ENCODE data around the gene CYP27B1. TPM values are rescaled to one million over a fixed set of nuclear protein-coding genes. Genes with fewer than 3 reads are reported as not detected.
"Not testable (repeated sequence)": the region's sequence is repeated elsewhere in the genome, so short reads cannot be mapped to it uniquely, and the experiment has no call there.

Gene CYP27B1
- total and polyA plus RNA-seq, 9 of the 15 experiments (the other 6 are each of a cell fraction or from before 2014, with no cell fraction given), result 0.18 to 4.2 (median 1.8) TPM

- peaks cover 15 to 27% of the 10 kb centered on the region in 2 experiments for H3K4me1 ChIP-seq (replicated peaks in 1 of 2; ENCODE audit: control insufficient read depth in 2 of 2, insufficient read depth in 2 of 2, low read length in 2 of 2)
- 100% methylated on average over 1 of the region's 3 CpGs for WGBS (ENCODE audit: insufficient coverage, low coverage, missing lambda C conversion rate)
- no peaks in the 10 kb centered on the region for H3K9me1 ChIP-seq (ENCODE audit: control insufficient read depth, insufficient read depth, low read length)
- no peak for DNase-seq (ENCODE audit: extremely low read depth in 1 of 4, low spot score in 3 of 4)
- in situ Hi-C loops (cut with MboI), result no loop called here
- no peaks in the 10 kb centered on the region for H3K9me3 ChIP-seq (replicated peaks; ENCODE audit: control insufficient read depth, insufficient read depth, low read depth, low read length)
- no peak for ATAC-seq
- H3K27me3 ChIP-seq (ENCODE audit: control insufficient read depth in 2 of 2, insufficient read depth in 2 of 2, low read length in 2 of 2), result no peaks in the 10 kb centered on the region
- H3K4me2 ChIP-seq (ENCODE audit: insufficient read depth, low read length), result no peak overlapping the region
- no peak overlapping the region for H3K27ac ChIP-seq (ENCODE audit: extremely low read depth, low read depth, low read length)
- H3K4me3 ChIP-seq, result no peak overlapping the region
- H3K79me2 ChIP-seq (ENCODE audit: control insufficient read depth, insufficient read depth, low read length), result peaks cover 27% of the 10 kb centered on the region
- POLR2A ChIA-PET, result no interaction called here
- no peak for FAIRE-seq
- intact Hi-C loops (cut with micrococcal nuclease), result no loop called here
- H3K9ac ChIP-seq (ENCODE audit: insufficient read depth in 1 of 2, low read depth in 2 of 2, low read length in 2 of 2), result no peak overlapping the region
- no peaks in the 10 kb centered on the region for H4K20me1 ChIP-seq (replicated peaks; ENCODE audit: control insufficient read depth, insufficient read depth, low read length)
- H2AFZ ChIP-seq (ENCODE audit: low read depth, low read length), result no peak overlapping the region
- H3K36me3 ChIP-seq (ENCODE audit: control insufficient read depth, insufficient read depth, low read length), result peaks cover 23% of the 10 kb centered on the region
- no peak for TF ChIP-seq KAT7 (CRISPR knock-in tag; IDR thresholded peaks at IDR 0.05; ENCODE audit: borderline replicate concordance)
- no peak for TF ChIP-seq SAP30 (IDR thresholded peaks at IDR 0.05; ENCODE audit: borderline replicate concordance, insufficient read depth, low read depth, low read length, poor library complexity, severe bottlenecking)
- no peak for TF ChIP-seq ZNF444 (CRISPR knock-in tag; IDR thresholded peaks at IDR 0.05)
- no peak for TF ChIP-seq BHLHE40 (IDR thresholded peaks at IDR 0.05; ENCODE audit: low read length)
- TF ChIP-seq TEAD1 (CRISPR knock-in tag; IDR thresholded peaks at IDR 0.05), result no peak
- no peak for TF ChIP-seq HCFC1 (IDR thresholded peaks at IDR 0.05; ENCODE audit: low read depth, low read length)
- TF ChIP-seq MCM7 (IDR thresholded peaks at IDR 0.05), result no peak
- no peak for TF ChIP-seq POLR3A (IDR thresholded peaks at IDR 0.05; ENCODE audit: borderline replicate concordance, extremely low read depth, insufficient read depth, insufficient read length)
- no peak for TF ChIP-seq MBD2 (IDR thresholded peaks at IDR 0.05; ENCODE audit: borderline replicate concordance, low read depth)
- no peak for TF ChIP-seq GABPB1 (CRISPR knock-in tag; IDR thresholded peaks at IDR 0.05)
- TF ChIP-seq SNAPC5 (CRISPR knock-in tag; IDR thresholded peaks at IDR 0.05), result no peak
- no peak for TF ChIP-seq CHD2 (IDR thresholded peaks at IDR 0.05; ENCODE audit: low read depth, low read length)
- TF ChIP-seq HOXB6 (CRISPR knock-in tag; IDR thresholded peaks at IDR 0.05; ENCODE audit: borderline replicate concordance), result no peak
- TF ChIP-seq KDM5B (IDR thresholded peaks at IDR 0.05; ENCODE audit: insufficient replicate concordance, low read depth, low read length), result no peak
- TF ChIP-seq ZNF644 (tag; IDR thresholded peaks at IDR 0.05; ENCODE audit: low read depth), result no peak
- no peak for TF ChIP-seq PCBP1 (IDR thresholded peaks at IDR 0.05; ENCODE audit: low read depth, low read length, poor library complexity, severe bottlenecking)
- TF ChIP-seq MEIS2 (IDR thresholded peaks at IDR 0.05; ENCODE audit: partially characterized antibody), result no peak
- TF ChIP-seq MAFK (IDR thresholded peaks at IDR 0.05; ENCODE audit: low read length), result no peak
- CTCF ChIA-PET (ENCODE audit: low intra/inter-chr PET ratio), result no interaction called here
- BruUV-seq (replicated peaks), result no TSS peak
Observed at GRCh38 chr12:57775044-57775443, 8.2 kb upstream of the CYP27B1 start.

GRCh38 chr12:57774634-57775033, 7.8 kb upstream of the CYP27B1 start:
- H3K9me1 ChIP-seq (ENCODE audit: control insufficient read depth, insufficient read depth, low read length); H2AFZ ChIP-seq (ENCODE audit: low read depth, low read length); H3K9ac ChIP-seq (ENCODE audit: insufficient read depth in 1 of 2, low read depth in 2 of 2, low read length in 2 of 2); in situ Hi-C loops (cut with MboI); H3K4me3 ChIP-seq; CTCF ChIA-PET (ENCODE audit: low intra/inter-chr PET ratio); H3K27ac ChIP-seq (ENCODE audit: extremely low read depth, low read depth, low read length); H3K4me2 ChIP-seq (ENCODE audit: insufficient read depth, low read length); DNase-seq (ENCODE audit: extremely low read depth in 1 of 4, low spot score in 3 of 4); intact Hi-C loops (cut with micrococcal nuclease); ATAC-seq; H3K27me3 ChIP-seq (ENCODE audit: control insufficient read depth in 2 of 2, insufficient read depth in 2 of 2, low read length in 2 of 2); H4K20me1 ChIP-seq (replicated peaks; ENCODE audit: control insufficient read depth, insufficient read depth, low read length); BruUV-seq (replicated peaks); FAIRE-seq; H3K9me3 ChIP-seq (replicated peaks; ENCODE audit: control insufficient read depth, insufficient read depth, low read depth, low read length): not testable (repeated sequence)
- peaks cover 27% of the 10 kb centered on the region for H3K79me2 ChIP-seq (ENCODE audit: control insufficient read depth, insufficient read depth, low read length)
- POLR2A ChIA-PET, result interaction anchor here (0.6 kb wide), 1 partner anchor 191 kb away, joined by 3 read pairs; no protein-coding TSS in a partner anchor
- peaks cover 15 to 27% of the 10 kb centered on the region in 2 experiments for H3K4me1 ChIP-seq (replicated peaks in 1 of 2; ENCODE audit: control insufficient read depth in 2 of 2, insufficient read depth in 2 of 2, low read length in 2 of 2)
- WGBS (ENCODE audit: insufficient coverage, low coverage, missing lambda C conversion rate), result 92% methylated on average over 9 of the region's 11 CpGs
- peaks cover 26% of the 10 kb centered on the region for H3K36me3 ChIP-seq (ENCODE audit: control insufficient read depth, insufficient read depth, low read length)
